Activated gamma-delta T cell treated with Interleukin-2 at 50 U/mL for 16 hours (primary cell): Measurements from ENCODE around the gene CD320.
"Not testable (repeated sequence)": the region's sequence is repeated elsewhere in the genome, so short reads cannot be mapped to it uniquely, and the experiment has no call there.

Source experiments
- DNase-seq: peaks from one replicate; pipeline ENCODE4 v3.0.0-alpha.2; 2020

Gene CD320

GRCh38 chr19:8306235-8307054, 1.7 kb downstream of the CD320 start:
- no peak for DNase-seq

GRCh38 chr19:8305798-8306197, 2.4 kb downstream of the CD320 start:
- DNase-seq, result no peak

GRCh38 chr19:8304841-8305621, 3.1 kb downstream of the CD320 start:
- no peak for DNase-seq

GRCh38 chr19:8302734-8303133, 5.4 kb downstream of the CD320 start:
- DNase-seq, result no peak

GRCh38 chr19:8302357-8302691, 5.8 kb downstream of the CD320 start:
- DNase-seq, result peak; percentile 3

GRCh38 chr19:8291337-8291736, 16.8 kb downstream of the CD320 start:
- DNase-seq, result not testable (repeated sequence)

GRCh38 chr19:8276508-8276907, 31.6 kb downstream of the CD320 start:
- not testable (repeated sequence) for DNase-seq

GRCh38 chr19:8269724-8270123, 38.4 kb downstream of the CD320 start:
- no peak for DNase-seq

GRCh38 chr19:8265872-8266271, 42.3 kb downstream of the CD320 start:
- no peak for DNase-seq

- not testable (repeated sequence) for DNase-seq
Observed at GRCh38 chr19:8264248-8264647, 43.9 kb downstream of the CD320 start.

- DNase-seq, result no peak
Observed at GRCh38 chr19:8262431-8262830, 45.7 kb downstream of the CD320 start.

- DNase-seq, result no peak
Observed at GRCh38 chr19:8261881-8262280, 46.3 kb downstream of the CD320 start.

GRCh38 chr19:8261347-8261746, 46.8 kb downstream of the CD320 start:
- no peak for DNase-seq

- DNase-seq, result no peak
Observed at GRCh38 chr19:8259922-8260247, 48.3 kb downstream of the CD320 start.

- DNase-seq, result no peak
Observed at GRCh38 chr19:8259142-8259921, 48.8 kb downstream of the CD320 start.

GRCh38 chr19:8257052-8257443, 51.1 kb downstream of the CD320 start:
- DNase-seq, result no peak

- DNase-seq, result no peak
Observed at GRCh38 chr19:8256276-8257051, 51.7 kb downstream of the CD320 start.

GRCh38 chr19:8255426-8256125, 52.6 kb downstream of the CD320 start:
- no peak for DNase-seq

GRCh38 chr19:8254286-8255001, 53.7 kb downstream of the CD320 start:
- DNase-seq, result no peak

- DNase-seq, result no peak
Observed at GRCh38 chr19:8253678-8254077, 54.5 kb downstream of the CD320 start.

GRCh38 chr19:8252922-8253589, 55.1 kb downstream of the CD320 start:
- DNase-seq, result peak; percentile 86
